ENCODE results near the gene PLCH2. TPM values are rescaled to one million over a fixed set of nuclear protein-coding genes. Genes with fewer than 3 reads are reported as not detected.

Gene PLCH2
- total RNA-seq, 4 donors from 2014 or later, result 1.00 to 7.3 (median 4.6) TPM

GRCh38 chr1:2469103-2469940, 6.8 kb upstream of the PLCH2 start:
- no peak for DNase-seq
- WGBS, 2 donors (ENCODE audit: low coverage in 1 of 2), result 58% methylated on average over 24 of the region's 25 CpGs; no CpG with 5 or more reads in 1 of the 2 donors
- Histone ChIP-seq H3K36me3 (no peaks in the 10 kb centered on the region), H3K9me3 (no peaks in the 10 kb centered on the region), H3K27me3 (peaks cover 57% of the 10 kb centered on the region), H3K27ac (no peak overlapping the region), H3K4me3 (no peak overlapping the region), H3K4me1 (peaks cover 0 to 6% (median 2%) of the 10 kb centered on the region in 4 donors)
- TF ChIP-seq POLR2A (IDR thresholded peaks at IDR 0.05) (no peak), EP300 (IDR thresholded peaks at IDR 0.05; ENCODE audit: low read depth) (no peak), POLR2AphosphoS5 (IDR thresholded peaks at IDR 0.05) (no peak), CTCF (IDR thresholded peaks at IDR 0.05) (no peak)
- intact Hi-C loops (cut with DNase I; ENCODE audit: low total_unique reads), result no loop called here
- in situ Hi-C loops (cut with MboI; ENCODE audit: low pct_ligation_motif_present in 1 of 4, low pct_unique_long_range_greater_than_20kb in 1 of 4, low sequenced_read_pairs in 3 of 4), result no loop called here

GRCh38 chr1:2470290-2471158, 5.6 kb upstream of the PLCH2 start:
- intact Hi-C loops (cut with DNase I; ENCODE audit: low total_unique reads) (no loop called here), in situ Hi-C loops (cut with MboI; ENCODE audit: low pct_ligation_motif_present in 1 of 4, low pct_unique_long_range_greater_than_20kb in 1 of 4, low sequenced_read_pairs in 3 of 4) (no loop called here)
- Histone ChIP-seq H3K4me1 (peaks cover 0 to 6% (median 2%) of the 10 kb centered on the region in 4 donors), H3K4me3 (no peak overlapping the region), H3K27ac (no peak overlapping the region), H3K9me3 (no peaks in the 10 kb centered on the region), H3K27me3 (peaks cover 45% of the 10 kb centered on the region), H3K36me3 (no peaks in the 10 kb centered on the region)
- DNase-seq, result no peak
- no peak for TF ChIP-seq POLR2A (IDR thresholded peaks at IDR 0.05)
- TF ChIP-seq CTCF (IDR thresholded peaks at IDR 0.05), result no peak
- TF ChIP-seq POLR2AphosphoS5 (IDR thresholded peaks at IDR 0.05), result no peak
- no peak for TF ChIP-seq EP300 (IDR thresholded peaks at IDR 0.05; ENCODE audit: low read depth)
- WGBS, 2 donors (ENCODE audit: low coverage in 1 of 2), result 27% methylated on average over 22 of the region's 27 CpGs; no CpG with 5 or more reads in 1 of the 2 donors

GRCh38 chr1:2471159-2471471, 5.0 kb upstream of the PLCH2 start:
- peaks cover 40% of the 10 kb centered on the region for H3K27me3 ChIP-seq
- in situ Hi-C loops (cut with MboI; ENCODE audit: low pct_ligation_motif_present in 1 of 4, low pct_unique_long_range_greater_than_20kb in 1 of 4, low sequenced_read_pairs in 3 of 4), result no loop called here

More at GRCh38 chr1:2471159-2471471, 5.0 kb upstream of the PLCH2 start:
- TF ChIP-seq EP300 (IDR thresholded peaks at IDR 0.05; ENCODE audit: low read depth) (no peak), POLR2A (IDR thresholded peaks at IDR 0.05) (no peak), CTCF (IDR thresholded peaks at IDR 0.05) (no peak), POLR2AphosphoS5 (IDR thresholded peaks at IDR 0.05) (no peak)
- Histone ChIP-seq H3K36me3 (no peaks in the 10 kb centered on the region), H3K27ac (no peak overlapping the region), H3K4me1 (peaks cover 0 to 6% (median 2%) of the 10 kb centered on the region in 4 donors), H3K9me3 (no peaks in the 10 kb centered on the region), H3K4me3 (no peak overlapping the region)
- no peak for DNase-seq
- intact Hi-C loops (cut with DNase I; ENCODE audit: low total_unique reads), result no loop called here
- WGBS, 2 donors (ENCODE audit: low coverage in 1 of 2), result 65% methylated on average over 7 of the region's 7 CpGs; no CpG with 5 or more reads in 1 of the 2 donors

Measured in transverse colon (tissue), 4 donors.